NCI-H524 (cell line): Measurements from ENCODE around the gene LYRM4.
A peak's percentile ranks its signal among the peaks of the same experiment; 100 is the strongest.

Source experiments
- DNase-seq, 2 experiments: peaks; one replicate each; lab custom pipeline; 2025; lab: John Stamatoyannopoulos, UW

LYRM4 gene

GRCh38 chr6:5280920-5281319, 20.2 kb upstream of the LYRM4 start:
- DNase-seq, result no peak

DNA sequence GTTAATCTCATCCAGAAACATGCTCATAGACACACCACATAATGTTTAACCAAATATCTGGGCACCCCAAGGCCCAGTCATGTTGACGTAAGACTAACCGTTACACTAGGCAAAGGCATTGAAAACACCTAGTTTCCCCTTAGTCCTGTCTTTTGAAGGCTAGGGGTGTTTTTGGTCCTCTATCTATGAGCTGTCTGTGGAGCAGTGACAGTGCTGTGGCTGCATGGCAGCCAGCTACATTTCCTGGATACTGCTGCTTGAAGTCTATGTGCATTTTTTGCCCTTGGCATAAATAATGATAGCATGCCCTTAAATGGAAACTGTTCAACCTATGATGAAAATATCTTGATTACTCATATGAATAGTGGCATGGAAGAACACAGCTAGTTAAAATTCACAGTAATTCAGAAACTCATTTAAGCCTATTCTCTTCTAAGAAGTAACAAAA, 19.2 kb upstream of the LYRM4 start:
- no peak for DNase-seq

DNA sequence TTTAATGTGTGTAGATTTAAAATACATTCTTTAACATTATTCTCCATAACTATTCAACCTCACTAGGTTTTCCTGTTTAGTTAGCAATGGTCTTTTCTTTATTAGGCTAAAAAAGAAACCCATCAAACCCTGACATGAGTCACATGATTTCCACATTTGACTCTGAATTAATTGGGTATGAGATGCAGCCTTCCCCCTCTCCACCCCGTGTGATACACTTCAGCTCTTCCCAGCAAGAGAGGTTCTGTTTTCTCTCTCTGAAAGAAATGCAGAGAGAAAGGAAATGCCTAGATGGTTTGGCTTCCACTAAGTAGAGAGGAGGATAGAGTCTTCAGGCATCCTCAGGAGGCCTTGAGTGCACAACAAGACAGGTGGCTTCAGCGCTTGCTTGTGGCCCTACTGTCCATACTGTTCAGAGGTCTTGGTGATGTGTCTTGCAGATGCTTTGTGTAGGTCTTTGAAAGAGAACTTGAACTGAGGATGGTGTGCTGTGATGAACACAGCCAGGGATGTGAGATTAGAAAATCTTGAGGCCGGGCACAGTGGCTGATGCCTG, 17.9 kb upstream of the LYRM4 start:
- no peak for DNase-seq

DNA sequence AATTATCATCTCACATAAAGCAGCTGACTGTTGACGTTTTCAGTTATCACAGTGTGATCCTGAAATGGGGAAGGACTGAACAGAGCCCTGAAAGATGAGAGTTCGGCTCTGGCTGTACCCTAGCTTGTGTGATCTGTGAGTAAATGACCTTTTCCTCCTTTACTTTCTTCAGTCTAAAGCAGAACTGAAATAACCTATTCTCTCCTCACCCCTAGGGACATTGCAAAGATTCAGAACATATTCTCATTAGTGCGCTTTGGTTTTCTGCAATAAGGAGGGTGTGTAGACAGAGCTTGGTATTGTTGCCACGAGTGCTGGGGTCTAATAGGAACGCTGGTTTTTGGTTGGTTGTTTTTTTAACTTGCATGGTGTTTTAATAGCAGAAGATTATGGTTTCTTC, 17.3 kb upstream of the LYRM4 start:
- DNase-seq, result no peak

DNA sequence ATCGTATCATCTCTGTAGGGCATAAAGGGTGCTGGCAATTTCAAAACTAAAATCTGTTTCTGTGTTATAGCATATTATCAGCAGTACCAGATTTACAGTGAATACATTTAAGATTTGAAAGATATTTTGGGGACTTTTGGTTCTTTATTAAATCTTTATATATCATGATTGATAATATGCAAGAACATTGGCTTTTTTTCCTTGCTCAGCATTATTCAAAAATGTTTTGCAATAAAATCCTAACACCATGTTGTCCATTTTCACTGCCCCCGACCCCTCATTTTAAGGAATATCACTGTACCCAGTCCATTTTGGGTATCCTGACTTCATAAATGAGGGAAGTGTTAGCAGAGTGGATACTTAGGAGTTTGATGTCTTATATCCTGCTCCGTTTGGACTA, 16.8 kb upstream of the LYRM4 start:
- DNase-seq, result no peak

DNA sequence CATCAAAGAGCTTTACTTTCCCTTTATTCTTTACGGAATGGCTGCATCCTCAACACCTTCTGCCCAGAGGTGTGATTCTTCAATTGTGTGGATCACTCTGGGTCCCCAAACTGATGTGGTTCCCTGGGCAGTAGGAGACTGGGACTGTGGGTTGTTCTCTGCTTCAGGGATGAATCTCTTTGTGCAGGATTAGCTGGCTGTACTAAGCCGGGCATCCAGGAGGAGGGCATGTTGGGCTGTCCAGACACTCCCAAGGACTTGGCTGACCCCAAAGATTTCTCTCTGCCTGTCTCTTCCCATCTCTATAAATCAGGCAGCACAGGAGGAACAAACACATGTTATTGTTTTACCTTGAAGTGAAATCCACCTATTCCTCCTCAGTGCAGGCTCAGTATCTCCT, 15.8 kb upstream of the LYRM4 start:
- no peak for DNase-seq

GRCh38 chr6:5275497-5275896, 14.7 kb upstream of the LYRM4 start:
- DNase-seq, result no peak

GRCh38 chr6:5274231-5274630, 13.5 kb upstream of the LYRM4 start:
- no peak for DNase-seq

GRCh38 chr6:5271926-5272325, 11.2 kb upstream of the LYRM4 start:
- DNase-seq, result no peak

DNA sequence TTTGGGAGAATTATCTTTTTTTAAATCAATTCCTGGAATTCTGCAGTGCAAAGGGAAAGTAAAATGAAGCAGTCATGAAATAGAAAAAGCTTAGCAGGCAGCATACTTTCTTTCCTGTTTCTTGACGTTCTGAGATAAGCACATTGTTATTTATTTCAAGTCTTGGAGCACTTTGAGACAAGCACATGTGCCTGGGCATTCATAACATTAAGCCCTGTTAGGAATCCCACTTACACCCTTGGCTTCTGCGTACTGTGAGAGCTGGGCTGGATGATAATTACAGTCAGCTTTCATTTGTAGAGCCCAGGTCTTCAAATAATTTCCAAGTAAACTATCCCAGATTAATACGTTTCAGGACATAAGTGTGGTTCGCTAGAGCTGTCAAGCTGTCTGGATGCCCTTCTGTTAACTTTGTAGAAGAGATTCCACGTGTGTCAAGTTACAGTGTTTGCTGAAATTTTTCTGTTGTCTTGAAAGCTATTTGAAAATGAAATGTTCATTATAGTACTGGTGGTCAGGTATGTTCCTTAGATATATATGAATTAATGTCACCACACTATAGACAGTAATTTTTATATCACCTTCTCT, 9.4 kb upstream of the LYRM4 start:
- peak in 1 of 2 experiments; percentile 32 for DNase-seq

- DNase-seq, result no peak
Observed at GRCh38 chr6:5266423-5266822, 5.7 kb upstream of the LYRM4 start.

DNA sequence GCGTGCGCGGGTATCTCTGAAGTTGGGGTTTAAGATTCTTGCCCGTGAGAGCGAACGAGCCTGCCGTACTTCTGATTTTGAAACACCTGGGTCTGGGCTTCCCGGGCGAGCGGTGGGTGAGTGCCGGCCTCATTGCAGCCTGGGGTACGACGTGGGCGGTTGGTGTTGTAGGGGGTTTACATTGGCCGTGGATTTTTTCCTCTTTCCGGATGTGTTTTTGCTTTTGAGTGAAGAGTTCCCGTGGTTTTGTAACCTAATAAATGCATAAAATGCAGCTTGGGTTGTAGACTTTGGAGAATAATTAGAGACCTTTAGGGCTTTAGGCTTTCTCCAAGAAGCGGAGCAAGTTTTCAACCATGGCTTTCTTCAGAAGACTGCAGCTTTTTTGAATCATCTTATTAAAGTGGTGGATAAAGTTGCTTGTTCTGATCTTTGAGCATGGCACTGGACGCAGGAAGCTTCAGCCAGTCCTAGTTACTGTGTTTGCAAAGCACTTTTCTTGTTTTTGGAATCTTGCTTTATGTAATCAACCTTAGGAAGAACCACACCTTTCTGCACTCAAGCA, 877 bp upstream of the LYRM4 start:
- no peak for DNase-seq

DNA sequence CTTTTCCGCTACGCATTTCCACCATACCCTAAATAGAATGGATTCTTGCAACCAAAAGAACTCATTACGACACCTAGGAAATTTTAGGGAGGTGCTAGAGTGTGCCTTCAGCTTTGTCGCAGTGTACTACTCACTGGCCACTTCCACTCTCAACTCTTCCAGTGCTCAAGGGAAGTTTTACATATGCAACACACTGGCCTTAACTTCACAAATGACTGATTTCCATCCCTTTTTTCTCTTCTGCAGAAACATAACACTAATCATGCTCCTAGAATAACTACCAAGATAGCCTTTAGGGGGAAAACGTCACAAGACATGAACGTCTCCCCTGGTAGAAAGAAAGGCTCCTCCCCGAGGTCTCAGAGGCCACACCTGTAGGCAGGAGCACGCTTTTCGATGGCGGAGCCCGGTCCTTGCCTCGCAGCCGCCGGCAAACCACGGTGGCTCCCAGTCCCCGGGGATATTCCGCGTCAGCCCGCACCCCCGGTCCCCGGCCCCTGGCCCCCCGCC, 584 bp downstream of the LYRM4 start:
- peak; percentile 20 to 67 for DNase-seq

GRCh38 chr6:5259428-5259827, 1.3 kb downstream of the LYRM4 start:
- no peak for DNase-seq

GRCh38 chr6:5257400-5257799, 3.4 kb downstream of the LYRM4 start:
- no peak for DNase-seq

GRCh38 chr6:5256952-5257351, 3.8 kb downstream of the LYRM4 start:
- DNase-seq, result no peak

GRCh38 chr6:5250911-5251310, 9.8 kb downstream of the LYRM4 start:
- DNase-seq, result no peak

- DNase-seq, result no peak
Observed at GRCh38 chr6:5250451-5250850, 10.3 kb downstream of the LYRM4 start.

- DNase-seq, result no peak
Observed at GRCh38 chr6:5249451-5250122, 11.2 kb downstream of the LYRM4 start.

- no peak for DNase-seq
Observed at GRCh38 chr6:5248302-5249098, 12.2 kb downstream of the LYRM4 start.

- DNase-seq, result no peak
Observed at GRCh38 chr6:5247201-5247600, 13.5 kb downstream of the LYRM4 start.
